OCI-LY1 (cell line): Measurements from ENCODE around the gene FSTL3.

Experiments used
- H2AFZ ChIP-seq: fragments of 200-600 bp; sonication (generic), shearing (Covaris generic); 2 replicates; pipeline ENCODE4 v1.6.0; 2014; ENCODE audit warnings: antibody characterized with exemption, mild to moderate bottlenecking, low read length
- H3F3A ChIP-seq: fragments of 200-600 bp; sonication (generic), shearing (Covaris generic); 2 replicates; pipeline ENCODE4 v1.6.0; 2014; ENCODE audit warnings: mild to moderate bottlenecking, antibody characterized with exemption, low read length, moderate library complexity; ENCODE audit not compliant: insufficient read depth
- H3K27ac ChIP-seq: fragments of 200-600 bp; sonication (generic); 2 replicates; pipeline ENCODE4 v1.5.1; 2014; ENCODE audit warnings: low read length, mixed run types, mild to moderate bottlenecking, low read depth; ENCODE audit not compliant: poor library complexity, severe bottlenecking
- H3K27me3 ChIP-seq: fragments of 200-600 bp; sonication (generic); 2 replicates; pipeline ENCODE4 v1.6.0; 2014; ENCODE audit warnings: antibody characterized with exemption, mild to moderate bottlenecking, low read length, moderate library complexity; ENCODE audit not compliant: insufficient read depth
- H3K36me3 ChIP-seq: fragments of 200-600 bp; sonication (generic); 2 replicates; pipeline ENCODE4 v1.6.1; 2014; ENCODE audit warnings: mild to moderate bottlenecking, antibody characterized with exemption, low read length, moderate library complexity, mixed read lengths; ENCODE audit not compliant: insufficient read depth
- H3K4me1 ChIP-seq: fragments of 200-600 bp; sonication (generic); 2 replicates; pipeline ENCODE4 v1.5.1; 2014; ENCODE audit warnings: mild to moderate bottlenecking, low read length, moderate library complexity; ENCODE audit not compliant: insufficient read depth, severe bottlenecking
- H3K4me2 ChIP-seq: fragments of 200-600 bp; sonication (generic), shearing (Covaris generic); 2 replicates; pipeline ENCODE4 v1.6.1; 2014; ENCODE audit warnings: low read length
- H3K4me3 ChIP-seq: fragments of 200-600 bp; sonication (generic); 2 replicates; pipeline ENCODE4 v1.5.1; 2014; ENCODE audit warnings: low read length, low read depth, mild to moderate bottlenecking, mixed read lengths; ENCODE audit not compliant: poor library complexity, severe bottlenecking
- H3K79me2 ChIP-seq: fragments of 200-600 bp; shearing (Covaris generic); 2 replicates; pipeline ENCODE4 v1.6.1; 2016; ENCODE audit warnings: mixed run types, low read length, mixed read lengths; ENCODE audit not compliant: insufficient read depth
- H3K9ac ChIP-seq: fragments of 200-600 bp; sonication (generic), shearing (Covaris generic); 2 replicates; pipeline ENCODE4 v1.6.1; 2014; ENCODE audit warnings: mild to moderate bottlenecking, low read length, mixed read lengths
- H3K9me2 ChIP-seq: fragments of 200-600 bp; sonication (generic), shearing (Covaris generic); 2 replicates; pipeline ENCODE4 v1.6.1; 2014; ENCODE audit warnings: low read depth, mild to moderate bottlenecking, low read length, mixed read lengths
- H3K9me3 ChIP-seq: fragments of 200-600 bp; shearing (Covaris generic); 2 replicates; pipeline ENCODE4 v1.6.1; 2014; ENCODE audit warnings: low read length, mixed read lengths
- H4K20me1 ChIP-seq: fragments of 200-600 bp; sonication (generic), shearing (Covaris generic); 2 replicates; pipeline ENCODE4 v1.6.0; 2016; ENCODE audit warnings: mild to moderate bottlenecking, low read length; ENCODE audit not compliant: insufficient read depth
- EZH2 ChIP-seq: fragments of 200-600 bp; sonication (generic), shearing (Covaris generic); IDR thresholded peaks from 2 replicates; pipeline ENCODE4 v1.8.0; 2017; ENCODE audit warnings: borderline replicate concordance, mixed run types, mild to moderate bottlenecking, antibody characterized with exemption, low read length, moderate library complexity, mixed read lengths
- TF ChIP-seq, protein P1 (sequence below): fragments of 200-600 bp; sonication (generic), shearing (Covaris generic); IDR thresholded peaks from 2 replicates; pipeline ENCODE4 v1.5.1; 2017; ENCODE audit warnings: mild to moderate bottlenecking, antibody characterized with exemption, low read length, moderate library complexity, mixed read lengths

FSTL3 gene

DNA sequence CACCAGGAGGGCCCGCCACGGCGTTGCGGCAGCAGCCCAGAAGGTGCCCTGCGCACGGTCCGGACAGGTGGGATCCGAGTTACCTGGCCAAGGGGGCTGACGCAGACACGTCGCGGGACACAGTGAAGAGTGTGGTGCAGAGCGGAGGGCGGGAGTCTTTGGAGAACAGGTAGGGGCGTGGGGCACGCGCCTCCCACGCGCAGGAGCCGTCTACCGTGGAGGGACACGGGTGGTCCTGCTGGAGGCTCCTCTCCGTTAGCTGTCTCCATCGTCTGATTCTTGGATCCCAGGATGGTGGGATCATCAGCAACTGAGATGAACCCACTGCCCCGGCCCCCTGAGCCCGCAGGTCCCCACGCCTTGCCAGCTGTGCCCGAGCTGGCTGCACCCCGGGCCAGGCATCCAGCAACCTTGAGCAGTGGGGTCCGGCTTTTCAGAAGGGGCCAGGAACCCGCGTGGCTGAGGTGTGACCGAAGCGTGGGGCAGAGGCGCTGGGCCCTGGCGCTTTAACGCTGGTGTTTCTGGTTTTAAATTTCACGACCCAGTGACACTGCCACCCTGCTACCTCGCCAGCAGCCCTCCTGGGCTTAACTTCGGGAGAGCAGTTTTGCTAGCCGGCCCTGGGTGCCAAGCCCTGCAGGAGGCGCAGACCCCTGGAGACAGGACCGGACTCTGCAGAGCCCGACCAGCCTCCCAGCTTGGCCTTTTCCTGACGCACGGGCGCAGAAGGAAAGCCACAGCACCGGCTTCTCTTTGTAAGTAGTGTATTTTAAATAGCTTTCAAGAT, 29.2 kb upstream of the FSTL3 start:
- Histone ChIP-seq H4K20me1 (no peaks in the 10 kb centered on the region), H3K27ac (no peak overlapping the region), H2AFZ (no peak overlapping the region), H3K27me3 (no peaks in the 10 kb centered on the region; the same call in 1 of the 2 replicates), H3K4me3 (no peak overlapping the region), H3F3A (no peaks in the 10 kb centered on the region), H3K4me2 (no peak overlapping the region), H3K4me1 (no peaks in the 10 kb centered on the region), H3K36me3 (peaks cover 74% of the 10 kb centered on the region), H3K9me2 (no peaks in the 10 kb centered on the region), H3K79me2 (no peaks in the 10 kb centered on the region), H3K9me3 (no peaks in the 10 kb centered on the region), H3K9ac (no peak overlapping the region)
- TF ChIP-seq EZH2 = no peak
- TF ChIP-seq, protein P1, sequence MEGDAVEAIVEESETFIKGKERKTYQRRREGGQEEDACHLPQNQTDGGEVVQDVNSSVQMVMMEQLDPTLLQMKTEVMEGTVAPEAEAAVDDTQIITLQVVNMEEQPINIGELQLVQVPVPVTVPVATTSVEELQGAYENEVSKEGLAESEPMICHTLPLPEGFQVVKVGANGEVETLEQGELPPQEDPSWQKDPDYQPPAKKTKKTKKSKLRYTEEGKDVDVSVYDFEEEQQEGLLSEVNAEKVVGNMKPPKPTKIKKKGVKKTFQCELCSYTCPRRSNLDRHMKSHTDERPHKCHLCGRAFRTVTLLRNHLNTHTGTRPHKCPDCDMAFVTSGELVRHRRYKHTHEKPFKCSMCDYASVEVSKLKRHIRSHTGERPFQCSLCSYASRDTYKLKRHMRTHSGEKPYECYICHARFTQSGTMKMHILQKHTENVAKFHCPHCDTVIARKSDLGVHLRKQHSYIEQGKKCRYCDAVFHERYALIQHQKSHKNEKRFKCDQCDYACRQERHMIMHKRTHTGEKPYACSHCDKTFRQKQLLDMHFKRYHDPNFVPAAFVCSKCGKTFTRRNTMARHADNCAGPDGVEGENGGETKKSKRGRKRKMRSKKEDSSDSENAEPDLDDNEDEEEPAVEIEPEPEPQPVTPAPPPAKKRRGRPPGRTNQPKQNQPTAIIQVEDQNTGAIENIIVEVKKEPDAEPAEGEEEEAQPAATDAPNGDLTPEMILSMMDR = no peak

GRCh38 chr19:647566-648284, 28.5 kb upstream of the FSTL3 start:
- Histone ChIP-seq H3K9me2 (no peaks in the 10 kb centered on the region), H3K79me2 (no peaks in the 10 kb centered on the region), H3K4me2 (no peak overlapping the region), H3K9ac (no peak overlapping the region), H3K27ac (no peak overlapping the region), H3K4me3 (no peak overlapping the region), H3K4me1 (no peaks in the 10 kb centered on the region), H2AFZ (no peak overlapping the region), H3K9me3 (no peaks in the 10 kb centered on the region), H3F3A (no peaks in the 10 kb centered on the region), H3K27me3 (no peaks in the 10 kb centered on the region; the same call in 1 of the 2 replicates), H3K36me3 (peaks cover 82% of the 10 kb centered on the region), H4K20me1 (no peaks in the 10 kb centered on the region)
- TF ChIP-seq, protein P1 = no peak
- TF ChIP-seq EZH2 = no peak

- Histone ChIP-seq H3K9me3 (no peaks in the 10 kb centered on the region), H3K4me3 (no peak overlapping the region), H3K9me2 (no peaks in the 10 kb centered on the region), H3K27me3 (no peaks in the 10 kb centered on the region), H3K36me3 (peaks cover 87% of the 10 kb centered on the region), H3K79me2 (peaks cover 1% of the 10 kb centered on the region), H3K4me1 (no peaks in the 10 kb centered on the region), H3K9ac (no peak overlapping the region), H2AFZ (no peak overlapping the region), H3F3A (no peaks in the 10 kb centered on the region), H3K27ac (no peak overlapping the region), H3K4me2 (no peak overlapping the region), H4K20me1 (no peaks in the 10 kb centered on the region)
- TF ChIP-seq EZH2 = no peak
- TF ChIP-seq, protein P1 = no peak
Observed at GRCh38 chr19:648305-648704, 27.9 kb upstream of the FSTL3 start.
